Sigmoid colon (tissue), 7 donors: ENCODE results near the gene AHNAK. TPM values are rescaled to one million over a fixed set of nuclear protein-coding genes. Genes with fewer than 3 reads are reported as not detected.
A peak's percentile ranks its signal among the peaks of the same experiment; 100 is the strongest.

Experiments
- DNase-seq: peaks from one replicate; pipeline ENCODE4 v3.0.0-alpha.2; 2019
- H3K27ac ChIP-seq, 4 donors: fragments of 200-600 bp; sonication (generic); one replicate each; pipeline ENCODE4 v1.5.1; 2016 to 2019; ENCODE audit warnings: mild to moderate bottlenecking in 1 of 4
- H3K27me3 ChIP-seq, 3 donors: fragments of 200-600 bp; sonication (generic); one replicate each; pipeline ENCODE4 v1.5.1; 2019; ENCODE audit warnings: mild to moderate bottlenecking in 1 of 3
- H3K36me3 ChIP-seq, 4 donors: fragments of 200-600 bp; sonication (generic); one replicate each; pipeline ENCODE4 v1.5.1; 2016 to 2019
- H3K4me1 ChIP-seq, 4 donors: fragments of 200-600 bp; sonication (generic); one replicate each; pipeline ENCODE4 v1.5.1; 2017 to 2019
- H3K4me3 ChIP-seq, 4 donors: fragments of 200-600 bp; sonication (generic); one replicate each; pipeline ENCODE4 v1.5.1; 2017 to 2019; ENCODE audit warnings: mild to moderate bottlenecking in 2 of 4, moderate library complexity in 1 of 4
- H3K9me3 ChIP-seq, 4 donors: fragments of 200-600 bp in 3 of 4; sonication (generic) in 3 of 4; one replicate each; pipeline versions ENCODE4 v1.5.1 to v1.6.1; 2013 to 2019
- EP300 ChIP-seq, 4 donors: sonication (generic); formaldehyde crosslinking; IDR thresholded peaks; one replicate each; pipeline ENCODE4 v1.6.1; 2017; ENCODE audit warnings: antibody characterized with exemption in 4 of 4
- POLR2A ChIP-seq, 2 donors: fragments of 450-650 bp; IDR thresholded peaks; one replicate each; pipeline ENCODE4 v1.6.1; 2016; ENCODE audit warnings: antibody characterized with exemption in 2 of 2, mild to moderate bottlenecking in 2 of 2, moderate library complexity in 2 of 2
- POLR2AphosphoS5 ChIP-seq, 4 donors: sonication (generic); formaldehyde crosslinking; IDR thresholded peaks; one replicate each; pipeline ENCODE4 v1.6.1; 2017; ENCODE audit warnings: antibody characterized with exemption in 4 of 4
- WGBS, 2 donors: extraction: QIAGEN DNeasy Blood & Tissue Kit; methylation state at CpG; one replicate each; pipeline ENCODE4 v1.1.7; 2013; 5-methylcytosine and 5-hydroxymethylcytosine counted together
- intact Hi-C: fragments of 100-400 bp; cut with DNase I; formaldehyde crosslinking; loops from one replicate; pipeline ENCODE4 v1.15.1; 2023
- polyA plus RNA-seq, 3 donors: library from polyadenylated mRNA; stranded (reverse); fragments of 200-250 nt; gene quantifications; one replicate each; pipeline ENCODE4 v1.2.3, GENCODE V29; 2013
- total RNA-seq, 4 donors: library from RNA; depleted of rRNA; stranded (reverse); fragments of >200 nt; gene quantifications; one replicate each; pipeline ENCODE4 v1.1.0, GENCODE V29; 2016
- TF ChIP-seq, protein P1 (sequence below), 4 experiments: fragments of 450-650 bp in 3 of 4; fragments of 200-600 bp in 1 of 4; IDR thresholded peaks; one replicate each; pipeline ENCODE4 v1.5.1; 2016 to 2019; ENCODE audit warnings: antibody characterized with exemption in 4 of 4, mild to moderate bottlenecking in 3 of 4, moderate library complexity in 2 of 4
- donor health status: healthy with polysubstance abuse.
- donor health status: Bipolar disorder and iron deficiency.
- donor health status: healthy.

The AHNAK gene
- total and polyA plus RNA-seq, 7 donors, result 82.3 to 1,294 (median 751) TPM

DNA sequence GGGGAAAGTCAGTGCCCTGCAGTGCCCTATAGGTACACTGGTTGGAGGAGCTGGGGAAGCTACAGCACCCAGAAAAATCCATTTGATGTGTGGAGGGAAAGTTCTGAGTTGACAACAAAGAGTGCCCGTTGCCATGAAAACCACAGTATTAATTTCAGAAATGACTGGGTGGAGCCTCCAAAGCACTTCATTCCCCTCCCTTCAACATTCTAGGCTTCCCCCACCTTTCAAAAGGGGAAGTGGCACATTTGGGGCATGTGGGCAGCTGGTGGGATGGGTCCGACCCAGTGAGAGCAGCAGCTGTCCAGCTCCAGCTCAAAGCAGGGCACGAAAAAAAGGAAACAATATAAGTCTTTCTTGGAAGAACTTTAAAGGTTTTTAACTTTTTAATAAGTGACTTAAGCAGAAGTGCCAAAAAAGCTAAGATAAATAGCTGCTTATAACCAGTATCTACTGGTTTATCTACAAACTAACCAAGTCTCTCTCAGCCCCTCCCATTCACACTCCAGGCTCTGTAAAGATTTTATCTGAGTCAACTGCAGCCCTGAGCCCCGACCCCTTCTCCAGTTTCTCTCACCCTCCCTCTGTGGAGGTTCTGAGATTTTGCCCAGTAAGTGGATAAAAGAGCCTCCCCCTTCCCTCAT, 9.0 kb upstream of the AHNAK start:
- peak overlapping the region in 1 of 4 donors; percentile 13 for H3K4me3 ChIP-seq

DNA sequence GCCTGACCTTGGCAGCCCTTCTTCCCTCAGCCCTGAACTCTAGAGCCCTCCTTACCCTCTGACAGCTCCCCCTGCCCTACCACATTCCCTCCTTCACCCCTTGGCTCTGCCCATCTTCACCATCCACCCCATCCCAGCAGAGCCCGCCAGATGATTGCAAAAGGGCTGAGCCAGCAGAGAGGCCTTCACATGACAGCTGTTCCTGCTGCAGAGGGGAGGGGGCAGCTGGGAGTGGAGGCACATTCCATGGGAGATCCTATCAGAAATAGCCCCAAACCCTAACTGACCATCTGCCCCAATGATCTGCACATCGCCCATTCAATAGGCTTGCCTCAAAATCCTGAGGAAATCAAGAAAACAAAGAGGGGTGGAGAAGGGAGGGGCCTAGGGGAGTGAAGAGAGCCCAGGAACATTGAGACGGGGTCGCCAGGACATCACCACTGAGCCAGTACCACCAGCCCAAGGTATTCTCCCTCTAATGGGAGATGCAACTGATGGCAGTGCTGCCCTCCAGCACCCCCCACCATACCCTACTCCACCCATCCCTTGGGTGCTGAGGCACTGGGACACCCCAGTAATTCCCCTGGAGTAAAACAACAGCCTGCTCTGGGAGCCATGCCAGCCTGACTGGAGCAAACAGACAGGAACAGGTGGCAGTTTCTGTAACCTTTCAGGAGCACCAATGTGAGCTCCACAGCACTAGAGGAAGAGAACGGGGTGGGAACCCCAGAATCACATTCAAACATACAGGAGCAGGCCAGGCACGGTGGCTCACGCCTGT, 8.0 kb upstream of the AHNAK start:
- Histone ChIP-seq H3K9me3 (no peaks in the 10 kb centered on the region), H3K36me3 (peaks cover 8 to 22% (median 12%) of the 10 kb centered on the region in 4 donors), H3K4me3 (no peak overlapping the region), H3K4me1 (peaks cover 0 to 79% (median 73%) of the 10 kb centered on the region in 4 donors), H3K27ac (peak overlapping the region; percentile 92 to 100 (median 96)), H3K27me3 (no peaks in the 10 kb centered on the region)
- intact Hi-C loops, result loop anchor here (5.0 kb wide), 1 partner anchor 48 kb away; the partner anchor contains the start of gene MTA2
- TF ChIP-seq POLR2A (IDR thresholded peaks at IDR 0.05) (no peak), POLR2AphosphoS5 (IDR thresholded peaks at IDR 0.05) (no peak), EP300 (IDR thresholded peaks at IDR 0.05) (no peak)
- TF ChIP-seq, protein P1, sequence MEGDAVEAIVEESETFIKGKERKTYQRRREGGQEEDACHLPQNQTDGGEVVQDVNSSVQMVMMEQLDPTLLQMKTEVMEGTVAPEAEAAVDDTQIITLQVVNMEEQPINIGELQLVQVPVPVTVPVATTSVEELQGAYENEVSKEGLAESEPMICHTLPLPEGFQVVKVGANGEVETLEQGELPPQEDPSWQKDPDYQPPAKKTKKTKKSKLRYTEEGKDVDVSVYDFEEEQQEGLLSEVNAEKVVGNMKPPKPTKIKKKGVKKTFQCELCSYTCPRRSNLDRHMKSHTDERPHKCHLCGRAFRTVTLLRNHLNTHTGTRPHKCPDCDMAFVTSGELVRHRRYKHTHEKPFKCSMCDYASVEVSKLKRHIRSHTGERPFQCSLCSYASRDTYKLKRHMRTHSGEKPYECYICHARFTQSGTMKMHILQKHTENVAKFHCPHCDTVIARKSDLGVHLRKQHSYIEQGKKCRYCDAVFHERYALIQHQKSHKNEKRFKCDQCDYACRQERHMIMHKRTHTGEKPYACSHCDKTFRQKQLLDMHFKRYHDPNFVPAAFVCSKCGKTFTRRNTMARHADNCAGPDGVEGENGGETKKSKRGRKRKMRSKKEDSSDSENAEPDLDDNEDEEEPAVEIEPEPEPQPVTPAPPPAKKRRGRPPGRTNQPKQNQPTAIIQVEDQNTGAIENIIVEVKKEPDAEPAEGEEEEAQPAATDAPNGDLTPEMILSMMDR (IDR thresholded peaks at IDR 0.05), result no peak
- peak; percentile 72 for DNase-seq
- WGBS, 2 donors, result 35 to 62% methylated on average over 7 of the region's 7 CpGs

More for the DNA sequence above, 9.0 kb upstream of the AHNAK start:
- Histone ChIP-seq H3K9me3 (no peaks in the 10 kb centered on the region), H3K36me3 (peaks cover 8 to 28% (median 16%) of the 10 kb centered on the region in 4 donors), H3K27me3 (no peaks in the 10 kb centered on the region), H3K4me1 (peaks cover 0 to 88% (median 82%) of the 10 kb centered on the region in 4 donors), H3K27ac (peak overlapping the region; percentile 92 to 100 (median 96))
- WGBS, 2 donors, result 7 to 8% methylated on average over 4 of the region's 4 CpGs
- TF ChIP-seq EP300 (IDR thresholded peaks at IDR 0.05) (no peak), POLR2AphosphoS5 (IDR thresholded peaks at IDR 0.05) (peak in 1 of 4 donors; percentile 8)
- intact Hi-C loops, result no loop called here
- peak; percentile 76 for DNase-seq

DNA sequence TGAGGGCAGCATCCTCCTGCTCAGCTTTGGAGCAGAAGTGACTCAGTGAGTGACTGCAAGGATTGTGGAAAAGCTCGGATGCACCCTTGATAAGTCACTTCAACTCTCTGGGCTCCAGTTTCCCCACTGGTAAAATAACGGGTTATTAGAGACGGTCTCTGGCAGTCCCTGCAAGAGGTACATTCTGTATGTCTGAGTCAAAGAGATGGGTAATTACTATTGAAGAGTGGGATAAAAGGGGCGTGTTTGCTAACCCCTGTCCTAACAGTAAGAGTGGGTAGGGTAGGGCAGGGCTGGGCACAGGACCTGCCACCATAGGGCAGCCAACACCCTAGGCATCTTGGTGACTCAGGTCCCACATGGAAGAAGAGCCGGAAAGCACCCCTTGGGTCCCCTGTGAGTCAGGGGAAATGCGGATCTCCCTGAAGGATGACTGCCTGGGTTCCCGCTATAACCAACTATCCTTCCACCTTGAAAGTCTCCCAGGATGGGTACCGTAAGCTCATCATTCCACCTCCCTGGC, 7.3 kb upstream of the AHNAK start:
- H3K27ac ChIP-seq, result peak overlapping the region; percentile 92 to 100 (median 96)
- peaks cover 1 to 15% (median 6%) of the 10 kb centered on the region in 4 donors for H3K36me3 ChIP-seq
- WGBS, 2 donors, result 54 to 73% methylated on average over 8 of the region's 8 CpGs
- peaks cover 0 to 80% (median 78%) of the 10 kb centered on the region in 4 donors for H3K4me1 ChIP-seq
- no peaks in the 10 kb centered on the region for H3K27me3 ChIP-seq
- TF ChIP-seq POLR2A (IDR thresholded peaks at IDR 0.05) (no peak), EP300 (IDR thresholded peaks at IDR 0.05) (no peak), POLR2AphosphoS5 (IDR thresholded peaks at IDR 0.05) (no peak)
- TF ChIP-seq, protein P1 (IDR thresholded peaks at IDR 0.05), result no peak
- intact Hi-C loops, result loop anchor here (5.0 kb wide), 1 partner anchor 48 kb away; the partner anchor contains the start of gene MTA2
- DNase-seq, result no peak
- peak overlapping the region in 3 of 4 donors; percentile 17 to 29 (median 25) for H3K4me3 ChIP-seq
- H3K9me3 ChIP-seq, result no peaks in the 10 kb centered on the region

DNA sequence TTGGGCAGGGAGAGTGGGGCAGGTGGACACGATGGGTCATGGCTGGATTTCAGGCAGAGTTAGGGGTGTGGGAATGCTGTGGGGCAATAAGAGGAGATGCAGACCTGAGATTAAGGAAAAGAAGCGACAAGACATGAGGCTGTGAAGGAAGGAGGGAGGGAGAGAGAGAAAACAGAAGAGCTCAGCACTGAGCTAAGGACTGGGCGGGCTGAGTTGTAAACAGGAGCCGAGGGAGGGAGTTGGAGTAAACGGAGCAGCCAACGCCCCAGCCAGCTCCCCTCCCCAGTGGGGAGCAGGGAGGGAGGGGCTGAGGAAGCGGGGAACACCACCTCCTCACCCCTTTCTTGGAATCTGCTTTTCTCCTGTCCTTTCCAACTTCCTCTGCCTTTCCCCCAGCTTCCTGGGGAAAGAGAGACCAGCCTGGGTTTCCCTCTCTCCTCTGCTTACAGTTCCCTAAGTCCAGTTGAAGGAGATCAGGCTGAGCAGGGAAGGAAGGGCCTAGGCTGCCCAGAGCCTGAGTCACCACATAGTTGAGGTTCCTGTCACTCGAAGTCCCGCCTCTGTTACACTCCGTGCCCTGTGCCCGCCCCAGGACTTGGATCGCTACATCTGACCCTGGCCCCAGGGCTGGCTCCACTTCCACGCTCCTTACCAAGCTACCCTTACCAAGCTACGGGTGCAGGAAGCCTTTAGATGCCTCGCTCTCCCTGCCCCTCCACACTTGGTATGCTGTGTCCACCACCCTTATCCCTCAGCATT, 6.7 kb upstream of the AHNAK start:
- Histone ChIP-seq H3K4me3 (peak overlapping the region in 3 of 4 donors; percentile 17 to 29 (median 25)), H3K9me3 (no peaks in the 10 kb centered on the region), H3K36me3 (peaks cover 0 to 9% (median under 1%) of the 10 kb centered on the region in 4 donors), H3K27me3 (no peaks in the 10 kb centered on the region), H3K4me1 (peaks cover 0 to 86% (median 84%) of the 10 kb centered on the region in 4 donors), H3K27ac (peak overlapping the region; percentile 92 to 100 (median 96))
- DNase-seq, result peak; percentile 95
- TF ChIP-seq, protein P1 (IDR thresholded peaks at IDR 0.05), result no peak
- TF ChIP-seq EP300 (IDR thresholded peaks at IDR 0.05), result peak in 1 of 4 donors; percentile 43
- peak in 3 of 4 donors; percentile 82 to 85 (median 83) for TF ChIP-seq POLR2AphosphoS5 (IDR thresholded peaks at IDR 0.05)
- peak; percentile 13 to 63 for TF ChIP-seq POLR2A (IDR thresholded peaks at IDR 0.05)
- 5 to 18% methylated on average over 15 of the region's 15 CpGs for WGBS, 2 donors
- intact Hi-C loops, result loop anchor here (5.0 kb wide), 1 partner anchor 49 kb away; the partner anchor contains the start of gene MTA2
